IMR-90 (cell line): ENCODE measurements around the gene ASB7. TPM values are rescaled to one million over a fixed set of nuclear protein-coding genes. Genes with fewer than 3 reads are reported as not detected.

Source experiments
- ATAC-seq: fragments of 200-7000 bp; cut with Tn5 transposase; 2 replicates; pipeline ENCODE4 v1.9.1; 2020; ENCODE audit warnings: low read depth, mild to moderate bottlenecking, moderate library complexity
- BruUV-seq: library from RNA; stranded (reverse); fragments of 400-500 nt; replicated peaks from 2 replicates; lab custom pipeline; 2021; lab: Mats Ljungman, UMichigan
- CTCF ChIA-PET: fragments of 300-600 bp; formaldehyde crosslinking; extraction: SDS; loops from one replicate; lab custom pipeline; 2021; ENCODE audit warnings: antibody characterized with exemption; lab: Yijun Ruan, JAX
- POLR2A ChIA-PET: fragments of 300-600 bp; sonication (Branson Sonifier 250); formaldehyde crosslinking; loops from one replicate; lab custom pipeline; 2022; ENCODE audit warnings: antibody characterized with exemption; ENCODE audit not compliant: unreplicated experiment; lab: Charles Lee
- DNase-seq: peaks from one replicate; pipeline ENCODE4 v3.0.0; 2013
- H2AFZ ChIP-seq: replicated peaks from 2 replicates; pipeline ENCODE3; 2013; ENCODE audit warnings: low read length, mild to moderate bottlenecking; ENCODE audit not compliant: poor library complexity
- H2AK5ac ChIP-seq: 2 replicates; pipeline ENCODE4 v1.6.1; 2013; ENCODE audit warnings: low read depth, low read length, inconsistent platforms
- H2AK9ac ChIP-seq: replicated peaks from 2 replicates; pipeline ENCODE3; 2013; ENCODE audit warnings: mild to moderate bottlenecking, low read depth, low read length, moderate library complexity; ENCODE audit not compliant: poor library complexity
- H2BK120ac ChIP-seq: 2 replicates; pipeline ENCODE4 v1.6.1; 2013; ENCODE audit warnings: low read depth, low read length, inconsistent platforms
- H2BK15ac ChIP-seq: 3 replicates; pipeline ENCODE4 v1.6.1; 2013; ENCODE audit warnings: low read depth, low read length, inconsistent platforms
- H2BK20ac ChIP-seq: 2 replicates; pipeline ENCODE4 v1.6.1; 2013; ENCODE audit warnings: low read depth, mild to moderate bottlenecking, inconsistent platforms, low read length, moderate library complexity
- H2BK5ac ChIP-seq: 2 replicates; pipeline ENCODE4 v1.6.1; 2013; ENCODE audit warnings: mild to moderate bottlenecking, low read depth, low read length, inconsistent platforms; ENCODE audit not compliant: poor library complexity, severe bottlenecking
- H3K14ac ChIP-seq: replicated peaks from 2 replicates; pipeline ENCODE4 v1.6.1; 2013; ENCODE audit warnings: low read depth, low read length, inconsistent platforms
- H3K18ac ChIP-seq: 2 replicates; pipeline ENCODE4 v1.6.1; 2013; ENCODE audit warnings: low read depth, low read length, control low read depth
- H3K23ac ChIP-seq: 2 replicates; pipeline ENCODE4 v1.6.1; 2013; ENCODE audit warnings: low read depth, low read length, inconsistent platforms
- H3K27ac ChIP-seq: 2 replicates; pipeline ENCODE4 v1.5.1; 2013; ENCODE audit warnings: mild to moderate bottlenecking, control low read depth, low read length; ENCODE audit not compliant: insufficient read depth
- H3K27me3 ChIP-seq: 2 replicates; pipeline ENCODE4 v1.6.1; 2013; ENCODE audit warnings: low read length; ENCODE audit not compliant: control insufficient read depth, insufficient read depth
- H3K36me3 ChIP-seq: 2 replicates; pipeline ENCODE4 v1.6.1; 2013; ENCODE audit warnings: low read length, mixed read lengths; ENCODE audit not compliant: control insufficient read depth, insufficient read depth
- H3K4ac ChIP-seq: 2 replicates; pipeline ENCODE4 v1.6.1; 2013; ENCODE audit warnings: low read depth, low read length, inconsistent platforms
- H3K4me1 ChIP-seq: 2 replicates; pipeline ENCODE4 v1.6.1; 2013; ENCODE audit warnings: low read length, mixed read lengths; ENCODE audit not compliant: control insufficient read depth, insufficient read depth
- H3K4me2 ChIP-seq: 2 replicates; pipeline ENCODE4 v1.6.1; 2013; ENCODE audit warnings: low read depth, mild to moderate bottlenecking, control low read depth, low read length, moderate library complexity
- H3K4me3 ChIP-seq: 2 replicates; pipeline ENCODE4 v1.5.1; 2013; ENCODE audit warnings: low read depth, mild to moderate bottlenecking, control low read depth, low read length, moderate library complexity; ENCODE audit not compliant: insufficient read depth
- H3K56ac ChIP-seq: 2 replicates; pipeline ENCODE4 v1.6.1; 2013; ENCODE audit warnings: low read length, inconsistent platforms; ENCODE audit not compliant: insufficient read depth; ENCODE audit errors: extremely low read depth
- H3K79me1 ChIP-seq, 2 experiments: 2 replicates each; pipeline ENCODE4 v1.6.1; 2013; ENCODE audit warnings: low read length in 2 of 2, inconsistent platforms in 1 of 2, low read depth in 1 of 2
- H3K9ac ChIP-seq: 2 replicates; pipeline ENCODE4 v1.6.1; 2013; ENCODE audit warnings: low read depth, low read length, control low read depth
- H3K9me1 ChIP-seq: 2 replicates; pipeline ENCODE4 v1.6.1; 2013; ENCODE audit warnings: low read length, inconsistent platforms; ENCODE audit not compliant: insufficient read depth
- H3K9me3 ChIP-seq: 2 replicates; pipeline ENCODE4 v1.6.1; 2013; ENCODE audit warnings: low read length; ENCODE audit not compliant: control insufficient read depth, insufficient read depth
- H4K20me1 ChIP-seq: 2 replicates; pipeline ENCODE4 v1.6.1; 2013; ENCODE audit warnings: low read length, inconsistent platforms; ENCODE audit not compliant: insufficient read depth
- H4K5ac ChIP-seq: 2 replicates; pipeline ENCODE4 v1.6.1; 2013; ENCODE audit warnings: mild to moderate bottlenecking, low read depth, low read length, control low read depth
- H4K8ac ChIP-seq, 2 experiments: 2 replicates each; pipeline ENCODE4 v1.6.1; 2013; ENCODE audit warnings: low read depth in 2 of 2, low read length in 2 of 2, control low read depth in 1 of 2, inconsistent platforms in 1 of 2
- H4K91ac ChIP-seq: 2 replicates; pipeline ENCODE4 v1.6.1; 2013; ENCODE audit warnings: low read depth, low read length, inconsistent platforms; ENCODE audit not compliant: insufficient read depth
- CHD1 ChIP-seq: IDR thresholded peaks from 2 replicates; pipeline ENCODE4 v1.6.1; 2012; ENCODE audit warnings: low read depth, low read length, improper control_type of control experiment
- WGBS, 2 experiments: methylation state at CpG; one replicate each; pipeline versions ENCODE4 v1.1.5 to v1.1.7; 2013; ENCODE audit warnings: missing lambda C conversion rate in 2 of 2; ENCODE audit not compliant: insufficient read length in 1 of 2; ENCODE audit errors: extremely low coverage in 2 of 2; 5-methylcytosine and 5-hydroxymethylcytosine counted together
- dilution Hi-C: fragments of 300-500 bp; cut with HindIII; formaldehyde crosslinking; loops from one replicate; pipeline ENCODE4 v1.14.3; 2018; ENCODE audit warnings: low sequenced_read_pairs; ENCODE audit not compliant: unreplicated experiment
- in situ Hi-C: fragments of 300-500 bp; cut with MboI; formaldehyde crosslinking; loops from 3 replicates; pipeline ENCODE4 v1.14.3; 2019; ENCODE audit warnings: low sequenced_read_pairs, inconsistent platforms, mixed read lengths
- intact Hi-C: fragments of 100-400 bp; cut with micrococcal nuclease; formaldehyde crosslinking; loops from 2 replicates; pipeline ENCODE4 v1.10.0; 2022
- polyA plus RNA-seq, 3 experiments: library from polyadenylated mRNA; depleted of rRNA; stranded (reverse); fragments of >200 nt; gene quantifications; 2 replicates each; pipeline ENCODE4 v1.2.3, GENCODE V29; 2012; ENCODE audit warnings: low replicate concordance in 1 of 3
- total RNA-seq: library from RNA; depleted of rRNA; stranded (reverse); fragments of >200 nt; gene quantifications from 2 replicates; pipeline ENCODE4 v1.2.3, GENCODE V29; 2012

Gene ASB7
- total and polyA plus RNA-seq, 2 of the 4 experiments (the other 2 are of a cell fraction) = 7.7 to 16.7 TPM

DNA sequence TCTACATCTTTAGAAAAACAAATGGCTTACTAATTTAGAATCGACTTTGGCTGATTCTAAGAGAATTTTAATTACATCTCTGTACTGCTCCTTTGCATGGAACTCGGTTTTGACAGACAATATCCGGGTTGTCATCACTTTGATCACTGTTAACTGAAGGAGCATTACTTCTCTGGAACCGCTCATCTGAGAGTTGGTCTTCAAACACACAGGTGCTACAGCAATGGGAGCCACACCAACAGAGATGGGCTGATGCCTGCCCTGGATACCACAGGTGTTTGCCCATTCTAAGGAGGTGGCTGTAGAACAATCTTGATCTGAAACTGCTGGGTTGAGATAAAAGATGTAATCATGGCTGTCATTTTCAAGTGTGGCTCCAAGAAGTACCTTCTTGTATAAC is 22.0 kb upstream of the ASB7 start:
- TF ChIP-seq CHD1 = no peak
- Histone ChIP-seq H3K9me1 (no peaks in the 10 kb centered on the region), H3K14ac (no peak overlapping the region), H3K27ac (no peak overlapping the region), H3K56ac (no peak overlapping the region), H2BK20ac (no peak overlapping the region), H3K18ac (no peak overlapping the region), H3K9me3 (no peaks in the 10 kb centered on the region), H3K36me3 (no peaks in the 10 kb centered on the region), H2AK9ac (no peak overlapping the region), H3K9ac (no peak overlapping the region), H2AFZ (no peak overlapping the region), H4K91ac (no peak overlapping the region), H2BK120ac (no peak overlapping the region), H2BK5ac (no peak overlapping the region), H3K4ac (no peak overlapping the region), H2BK15ac (no peak overlapping the region), H4K8ac (no peak overlapping the region), H3K4me2 (no peak overlapping the region), H4K5ac (no peak overlapping the region), H3K4me1 (no peaks in the 10 kb centered on the region), H3K79me1 (no peaks in the 10 kb centered on the region; a peak in 1 of 4 replicates), H3K27me3 (no peaks in the 10 kb centered on the region), H2AK5ac (no peak overlapping the region), H4K20me1 (no peaks in the 10 kb centered on the region), H3K23ac (no peak overlapping the region), H3K4me3 (no peak overlapping the region)
- no TSS peak for BruUV-seq
- WGBS, 2 experiments = no CpG with 5 or more reads among the region's 4 CpGs
- intact Hi-C loops (no loop called here), in situ Hi-C loops (loop anchor here (25.0 kb wide), 1 partner anchor 1318 kb away; the partner anchor contains the start of gene LRRC28), dilution Hi-C loops (no loop called here)
- POLR2A ChIA-PET = no interaction called here
- ATAC-seq (no peak), DNase-seq (no peak)
- CTCF ChIA-PET = no interaction called here
